NT2/D1 (cell line): Measurements from ENCODE around the gene ERFE.

Experiments
- SUZ12 ChIP-seq: IDR thresholded peaks from 2 replicates; pipeline ENCODE4 v1.6.1; 2011; ENCODE audit not compliant: insufficient read length, insufficient read depth; ENCODE audit errors: extremely low read depth
- YY1 ChIP-seq: IDR thresholded peaks from 2 replicates; pipeline ENCODE4 v1.6.1; 2011; ENCODE audit not compliant: insufficient read length, insufficient read depth
- ZNF274 ChIP-seq: IDR thresholded peaks from 2 replicates; pipeline ENCODE4 v1.6.1; 2011; ENCODE audit warnings: mild to moderate bottlenecking, low read depth, low read length

GRCh38 chr2:238117199-238118154 is 41.3 kb upstream of the ERFE start:
- TF ChIP-seq ZNF274 (no peak), YY1 (no peak), SUZ12 (no peak)
